KBM-7 (cell line): ENCODE data around the gene NOTCH1.

Source experiments
- DNase-seq: peaks from one replicate; pipeline ENCODE4 v3.0.0-alpha.2; 2015
- in situ Hi-C: fragments of 300-500 bp; cut with MboI; formaldehyde crosslinking; loops from 2 replicates; pipeline ENCODE4 v1.14.3; 2020; ENCODE audit warnings: low sequenced_read_pairs, low pct_unique_long_range_greater_than_20kb, mixed read lengths

The NOTCH1 gene

GRCh38 chr9:136457326-136457725, 88.5 kb downstream of the NOTCH1 start:
- in situ Hi-C loops, result no loop called here
- no peak for DNase-seq

DNA sequence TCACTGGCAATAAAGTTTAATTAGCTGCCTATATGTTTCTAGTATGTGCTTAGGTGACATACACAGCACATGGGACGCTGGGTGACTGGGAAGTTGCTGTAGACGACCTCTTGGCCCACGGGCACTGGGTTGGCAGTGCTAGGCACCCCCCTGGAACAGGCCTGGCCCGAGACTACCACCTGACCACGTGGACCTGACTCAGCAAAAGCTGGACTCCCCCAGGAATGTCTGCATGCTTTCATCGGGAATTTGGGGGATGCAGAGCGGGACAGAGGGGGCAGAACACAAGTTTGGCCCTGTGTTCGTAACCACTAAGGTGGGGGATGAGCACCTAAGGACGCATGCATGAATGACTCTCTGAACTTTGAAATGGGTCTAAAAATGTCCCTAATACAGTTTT, 89.6 kb downstream of the NOTCH1 start:
- in situ Hi-C loops, result no loop called here
- no peak for DNase-seq

DNA sequence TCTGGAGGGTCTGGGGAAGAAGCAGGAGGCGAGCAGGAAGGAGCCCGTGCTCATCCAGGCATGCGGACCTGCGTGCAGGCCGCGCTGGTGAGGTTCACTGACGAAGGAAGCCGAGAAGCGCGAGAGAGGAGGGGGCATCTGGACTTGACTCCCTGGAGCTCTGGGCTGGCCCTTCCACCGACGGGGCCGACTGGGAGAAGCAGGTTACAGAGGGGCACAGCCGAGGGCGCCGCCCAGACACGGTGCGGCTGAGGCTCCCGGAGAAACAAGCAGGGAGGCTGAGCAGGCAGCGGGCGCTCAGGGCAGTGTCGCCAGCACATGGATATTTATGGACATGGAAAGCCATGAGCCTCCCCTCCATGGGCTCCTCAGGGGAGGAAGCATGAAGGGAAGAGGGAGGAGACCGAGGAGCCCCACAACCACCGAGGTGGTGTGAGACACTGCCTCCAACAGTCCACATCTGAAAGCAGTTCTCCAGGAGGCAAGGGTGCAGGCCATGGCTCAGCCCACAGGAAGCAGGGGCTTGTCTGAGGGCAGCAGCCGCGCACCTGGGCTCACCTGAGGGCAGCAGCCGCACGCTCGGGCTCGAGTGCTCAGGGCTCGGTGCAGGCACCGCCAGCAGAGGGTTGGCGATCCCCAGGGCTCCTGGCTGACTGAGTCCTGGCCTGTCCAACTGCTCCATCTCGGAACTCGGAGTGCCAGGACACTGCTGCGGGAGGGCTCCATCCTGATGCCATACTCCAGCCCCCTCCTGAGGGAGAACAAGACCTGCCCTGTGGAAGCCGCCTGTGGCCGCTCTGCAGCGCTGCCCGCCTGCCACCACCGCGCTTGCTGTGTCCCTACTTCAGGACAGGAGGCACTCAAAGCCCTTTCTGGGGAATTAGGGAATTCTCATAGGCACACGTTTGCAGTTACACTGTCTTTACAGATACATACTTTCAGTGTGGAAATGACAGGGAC, 90.5 kb downstream of the NOTCH1 start:
- DNase-seq, result no peak
- in situ Hi-C loops, result no loop called here

- in situ Hi-C loops, result no loop called here
Observed at GRCh38 chr9:136454026-136454796, 91.6 kb downstream of the NOTCH1 start.

GRCh38 chr9:136453326-136453725, 92.5 kb downstream of the NOTCH1 start:
- no peak for DNase-seq

More at GRCh38 chr9:136454026-136454796, 91.6 kb downstream of the NOTCH1 start:
- DNase-seq, result no peak

GRCh38 chr9:136451221-136451877, 94.5 kb downstream of the NOTCH1 start:
- DNase-seq, result no peak
- in situ Hi-C loops, result no loop called here

More at GRCh38 chr9:136453326-136453725, 92.5 kb downstream of the NOTCH1 start:
- in situ Hi-C loops, result no loop called here

DNA sequence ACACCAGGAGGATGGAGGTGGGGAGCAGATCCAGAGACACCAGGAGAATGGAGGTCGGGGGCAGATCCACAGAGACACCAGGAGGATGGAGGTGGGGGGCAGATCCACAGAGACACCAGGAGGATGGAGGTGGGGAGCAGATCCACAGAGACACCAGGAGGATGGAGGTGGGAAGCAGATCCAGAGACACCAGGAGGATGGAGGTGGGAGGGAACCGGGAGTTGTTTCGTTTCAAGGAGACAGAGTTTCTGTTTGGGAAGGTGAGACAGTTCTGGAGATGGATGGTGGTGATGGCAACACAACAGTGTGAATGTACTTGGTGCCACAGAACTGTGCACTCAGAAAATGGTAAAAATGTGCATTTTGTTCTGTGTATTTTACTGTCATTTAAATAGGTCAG, 97.2 kb downstream of the NOTCH1 start:
- in situ Hi-C loops, result no loop called here

DNA sequence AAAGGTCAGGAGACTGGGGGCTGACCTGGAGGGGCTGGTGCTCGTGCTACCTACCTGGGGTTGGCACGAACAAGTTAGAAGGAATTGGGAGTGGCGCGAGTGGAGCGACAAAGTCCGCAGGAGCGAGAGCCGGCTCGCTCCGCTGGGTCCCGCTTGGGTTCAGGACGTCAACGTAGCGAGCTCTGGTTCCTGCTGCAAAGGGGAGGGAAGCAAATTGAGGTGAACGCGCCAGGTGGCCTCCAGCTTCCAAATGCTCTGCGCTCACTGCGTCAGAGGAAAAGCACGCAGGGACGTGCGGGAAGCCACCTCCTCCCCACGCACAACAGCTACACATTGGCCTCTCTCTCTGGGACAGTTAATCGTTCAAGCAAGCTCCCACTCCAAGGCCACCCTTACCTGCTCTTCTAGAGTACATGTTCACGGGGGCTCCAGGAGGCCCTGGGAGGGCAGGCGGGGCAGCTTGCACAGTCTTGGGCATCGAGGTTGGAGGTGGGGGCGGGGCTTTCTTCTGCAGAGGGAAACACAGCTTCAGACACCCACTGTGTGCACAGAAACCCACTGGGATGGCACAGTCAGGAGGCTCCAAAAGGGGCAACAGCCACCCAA, 98.6 kb downstream of the NOTCH1 start:
- in situ Hi-C loops, result no loop called here
- DNase-seq, result no peak

More for the DNA sequence above, 97.2 kb downstream of the NOTCH1 start:
- no peak for DNase-seq

- in situ Hi-C loops, result no loop called here
- no peak for DNase-seq
Observed at GRCh38 chr9:136445799-136446198, 100.0 kb downstream of the NOTCH1 start.
